Smooth muscle cell (in vitro differentiated cells): Measurements from ENCODE around the gene BOLA2B. TPM values are rescaled to one million over a fixed set of nuclear protein-coding genes. Genes with fewer than 3 reads are reported as not detected.

Source experiments
- DNase-seq: peaks from one replicate; lab custom pipeline; 2025; ENCODE audit not compliant: unreplicated experiment; lab: John Stamatoyannopoulos, UW
- H2AFZ ChIP-seq: fragments of 200-600 bp; sonication (generic); 2 replicates; pipeline ENCODE4 v1.6.0; 2016; ENCODE audit warnings: antibody characterized with exemption, low read depth, mild to moderate bottlenecking
- H3F3A ChIP-seq: fragments of 200-600 bp; sonication (generic); 2 replicates; pipeline ENCODE4 v1.6.0; 2017; ENCODE audit warnings: antibody characterized with exemption, low read depth
- H3K27ac ChIP-seq: fragments of 200-600 bp; sonication (generic); 2 replicates; pipeline ENCODE4 v1.5.1; 2016; ENCODE audit warnings: low read depth, mild to moderate bottlenecking
- H3K27me3 ChIP-seq: fragments of 200-600 bp; sonication (generic); 2 replicates; pipeline ENCODE4 v1.6.1; 2016; ENCODE audit warnings: low read depth, mild to moderate bottlenecking
- H3K36me3 ChIP-seq: fragments of 200-600 bp; sonication (generic); 2 replicates; pipeline ENCODE4 v1.5.1; 2016; ENCODE audit warnings: low read depth
- H3K4me1 ChIP-seq: fragments of 200-600 bp; sonication (generic); 2 replicates; pipeline ENCODE4 v1.5.1; 2016; ENCODE audit warnings: low read depth
- H3K4me2 ChIP-seq: fragments of 200-600 bp; sonication (generic); 2 replicates; pipeline ENCODE4 v1.6.0; 2016; ENCODE audit warnings: mild to moderate bottlenecking
- H3K4me3 ChIP-seq: fragments of 200-600 bp; sonication (generic); 2 replicates; pipeline ENCODE4 v1.5.1; 2016; ENCODE audit warnings: mild to moderate bottlenecking
- H3K79me2 ChIP-seq: fragments of 200-600 bp; sonication (generic); 2 replicates; pipeline ENCODE4 v1.6.0; 2016; ENCODE audit warnings: low read depth, mild to moderate bottlenecking
- H3K9ac ChIP-seq: fragments of 200-600 bp; sonication (generic); 2 replicates; pipeline ENCODE4 v1.6.0; 2016; ENCODE audit warnings: low read depth
- H3K9me3 ChIP-seq: fragments of 200-600 bp; sonication (generic); replicated peaks from 2 replicates; pipeline ENCODE4 v1.5.1; 2016; ENCODE audit warnings: low read depth
- H4K20me1 ChIP-seq: fragments of 200-600 bp; sonication (generic); 2 replicates; pipeline ENCODE4 v1.6.0; 2016; ENCODE audit warnings: low read depth
- CTCF ChIP-seq: fragments of 200-600 bp; sonication (generic); IDR thresholded peaks from 2 replicates; pipeline ENCODE4 v1.5.1; 2017; ENCODE audit warnings: borderline replicate concordance, mild to moderate bottlenecking, antibody characterized with exemption; ENCODE audit not compliant: insufficient read depth, poor library complexity, severe bottlenecking
- WGBS: methylation state at CpG from one replicate; pipeline ENCODE4 v1.1.7; 2016; ENCODE audit warnings: low lambda C conversion rate; 5-methylcytosine and 5-hydroxymethylcytosine counted together
- polyA plus RNA-seq: library from polyadenylated mRNA; unstranded; fragments of >200 nt; fragmentation: Nextera tagmentation; extraction: Ambion mirVana; gene quantifications from 2 replicates; pipeline ENCODE4 v1.2.1, GENCODE V29; 2016
- small RNA-seq: library from RNA; depleted of rRNA; stranded (forward); fragments of <200 nt; gene quantifications from one replicate; pipeline ENCODE3, GENCODE V24; 2014
- total RNA-seq: library from RNA; depleted of rRNA; stranded (reverse); fragments of >200 nt; gene quantifications from 2 replicates; pipeline ENCODE4 v1.2.3, GENCODE V29; 2014

The BOLA2B gene
- total and polyA plus RNA-seq, 2 experiments from 2014 or later, result 148 to 338 TPM

DNA sequence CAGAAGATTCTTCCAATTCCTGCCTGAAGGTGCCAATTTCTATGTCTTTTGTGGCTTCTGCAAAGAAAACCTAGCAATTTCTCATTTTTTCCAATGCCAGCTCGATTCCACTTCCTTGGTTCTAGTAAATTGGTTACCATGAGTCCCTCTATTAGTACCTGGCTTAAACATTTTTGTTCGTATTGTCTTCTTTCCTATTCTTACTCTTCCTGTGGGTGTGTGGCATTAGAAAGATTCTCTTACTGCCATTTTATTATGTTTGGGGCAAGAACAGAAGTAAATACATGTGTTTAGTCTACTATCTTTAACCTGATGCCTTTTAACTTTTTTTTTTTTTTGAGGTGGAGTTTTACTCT, 50.1 kb downstream of the BOLA2B start:
- Histone ChIP-seq H3K4me2 (no peak overlapping the region), H3K36me3 (no peaks in the 10 kb centered on the region), H3K27me3 (no peaks in the 10 kb centered on the region), H3K9ac (no peak overlapping the region), H3F3A (no peaks in the 10 kb centered on the region), H2AFZ (no peak overlapping the region), H3K9me3 (no peaks in the 10 kb centered on the region), H3K27ac (no peak overlapping the region), H3K4me3 (no peak overlapping the region), H3K4me1 (no peaks in the 10 kb centered on the region), H3K79me2 (no peaks in the 10 kb centered on the region), H4K20me1 (no peaks in the 10 kb centered on the region)
- no peak for TF ChIP-seq CTCF
- no peak for DNase-seq
- WGBS, result 75% methylated on average over 2 of the region's 2 CpGs

Small RNA genes lying within 50 kb of the gene (small RNA-seq; reads per million reads assigned to genes)
- not detected for gene AC106782.4

Other genes with a start within 250 kb of the BOLA2B start
- 99.2 and 107 TPM in 2 replicates for gene TMEM219, start 231.6 kb downstream of the BOLA2B start, total RNA-seq
- 176 and 186 TPM in 2 replicates for gene TMEM219, start 231.6 kb downstream of the BOLA2B start, polyA plus RNA-seq
- gene TAOK2, start 219.8 kb downstream of the BOLA2B start, total RNA-seq, result 26.2 and 26.8 TPM in 2 replicates
- gene TAOK2, start 219.8 kb downstream of the BOLA2B start, polyA plus RNA-seq, result 26.0 TPM in 2 replicates
- gene HIRIP3, start 198.0 kb downstream of the BOLA2B start, total RNA-seq, result 11.3 and 17.0 TPM in 2 replicates
- 13.2 and 13.9 TPM in 2 replicates for gene HIRIP3, start 198.0 kb downstream of the BOLA2B start, polyA plus RNA-seq
- 92.2 and 181 TPM in 2 replicates for gene INO80E, start 197.4 kb downstream of the BOLA2B start, total RNA-seq
- gene INO80E, start 197.4 kb downstream of the BOLA2B start, polyA plus RNA-seq, result 17.7 and 19.3 TPM in 2 replicates
- gene DOC2A, start 182.6 kb downstream of the BOLA2B start, total RNA-seq, result 0.09 TPM in 1 of 2 replicates, not detected in the other
- gene DOC2A, start 182.6 kb downstream of the BOLA2B start, polyA plus RNA-seq, result not detected in 2 replicates
- not detected in 2 replicates for gene C16orf92, start 170.5 kb downstream of the BOLA2B start, total RNA-seq
- gene C16orf92, start 170.5 kb downstream of the BOLA2B start, polyA plus RNA-seq, result not detected in 2 replicates
- gene TLCD3B, start 162.4 kb downstream of the BOLA2B start, total RNA-seq, result 0.45 TPM in 1 of 2 replicates, not detected in the other
- 0.48 and 1.3 TPM in 2 replicates for gene TLCD3B, start 162.4 kb downstream of the BOLA2B start, polyA plus RNA-seq
- 1,112 and 1,146 TPM in 2 replicates for gene ALDOA, start 127.9 kb downstream of the BOLA2B start, total RNA-seq
- 2,844 and 2,856 TPM in 2 replicates for gene ALDOA, start 127.9 kb downstream of the BOLA2B start, polyA plus RNA-seq
- gene PPP4C, start 117.7 kb downstream of the BOLA2B start, total RNA-seq, result 90.2 and 111 TPM in 2 replicates
- gene PPP4C, start 117.7 kb downstream of the BOLA2B start, polyA plus RNA-seq, result 208 and 224 TPM in 2 replicates
- gene TBX6, start 101.7 kb downstream of the BOLA2B start, total RNA-seq, result 0.13 and 2.0 TPM in 2 replicates
- gene TBX6, start 101.7 kb downstream of the BOLA2B start, polyA plus RNA-seq, result 0.50 and 1.6 TPM in 2 replicates
- gene YPEL3, start 97.5 kb downstream of the BOLA2B start, total RNA-seq, result 32.3 and 37.5 TPM in 2 replicates
- 65.9 and 81.1 TPM in 2 replicates for gene YPEL3, start 97.5 kb downstream of the BOLA2B start, polyA plus RNA-seq
- gene GDPD3, start 80.1 kb downstream of the BOLA2B start, total RNA-seq, result 0.85 TPM in 1 of 2 replicates, not detected in the other
- 13.4 and 17.1 TPM in 2 replicates for gene GDPD3, start 80.1 kb downstream of the BOLA2B start, polyA plus RNA-seq
- 34.4 and 60.3 TPM in 2 replicates for gene MAPK3, start 70.4 kb downstream of the BOLA2B start, total RNA-seq
- 20.3 and 22.3 TPM in 2 replicates for gene MAPK3, start 70.4 kb downstream of the BOLA2B start, polyA plus RNA-seq
- 4.3 and 5.1 TPM in 2 replicates for gene CORO1A, start 10.1 kb downstream of the BOLA2B start, total RNA-seq
- gene CORO1A, start 10.1 kb downstream of the BOLA2B start, polyA plus RNA-seq, result 5.6 and 6.3 TPM in 2 replicates
- gene SLX1A, start 209 bp upstream of the BOLA2B start, total RNA-seq, result 3.7 and 55.1 TPM in 2 replicates
- 90.0 and 95.5 TPM in 2 replicates for gene SLX1A, start 209 bp upstream of the BOLA2B start, polyA plus RNA-seq
- gene SULT1A3, start 5.6 kb upstream of the BOLA2B start, total RNA-seq, result 3.7 and 5.8 TPM in 2 replicates
- 8.2 and 16.3 TPM in 2 replicates for gene SULT1A3, start 5.6 kb upstream of the BOLA2B start, polyA plus RNA-seq
- 1.3 and 2.2 TPM in 2 replicates for gene NPIPB13, start 54.8 kb upstream of the BOLA2B start, total RNA-seq
- gene NPIPB13, start 54.8 kb upstream of the BOLA2B start, polyA plus RNA-seq, result 1.8 and 7.0 TPM in 2 replicates
- 30.3 and 33.3 TPM in 2 replicates for gene CD2BP2, start 161.6 kb upstream of the BOLA2B start, total RNA-seq
- gene CD2BP2, start 161.6 kb upstream of the BOLA2B start, polyA plus RNA-seq, result 42.0 and 43.5 TPM in 2 replicates
- 12.7 and 17.7 TPM in 2 replicates for gene TBC1D10B, start 176.8 kb upstream of the BOLA2B start, total RNA-seq
- 37.1 and 37.4 TPM in 2 replicates for gene TBC1D10B, start 176.8 kb upstream of the BOLA2B start, polyA plus RNA-seq
- not detected in 2 replicates for gene MYL11, start 181.1 kb upstream of the BOLA2B start, total RNA-seq
- gene MYL11, start 181.1 kb upstream of the BOLA2B start, polyA plus RNA-seq, result 3.6 and 8.2 TPM in 2 replicates
- gene SEPTIN1, start 188.9 kb upstream of the BOLA2B start, total RNA-seq, result 0.27 TPM in 1 of 2 replicates, not detected in the other
- gene SEPTIN1, start 188.9 kb upstream of the BOLA2B start, polyA plus RNA-seq, result 2.8 and 3.7 TPM in 2 replicates
- 7.7 and 9.3 TPM in 2 replicates for gene ZNF48, start 201.8 kb upstream of the BOLA2B start, total RNA-seq
- gene ZNF48, start 201.8 kb upstream of the BOLA2B start, polyA plus RNA-seq, result 8.0 and 10.3 TPM in 2 replicates
- gene ZNF771, start 213.9 kb upstream of the BOLA2B start, total RNA-seq, result 6.6 and 7.2 TPM in 2 replicates
- 14.5 and 20.9 TPM in 2 replicates for gene ZNF771, start 213.9 kb upstream of the BOLA2B start, polyA plus RNA-seq
- 18.4 and 18.6 TPM in 2 replicates for gene DCTPP1, start 236.4 kb upstream of the BOLA2B start, total RNA-seq
- gene DCTPP1, start 236.4 kb upstream of the BOLA2B start, polyA plus RNA-seq, result 34.8 and 37.8 TPM in 2 replicates